CD4-positive, alpha-beta T cell treated with Interleukin-17A for 1 hour (primary cell): Measurements from ENCODE around the gene KIF16B.
"Not testable (repeated sequence)": the region's sequence is repeated elsewhere in the genome, so short reads cannot be mapped to it uniquely, and the experiment has no call there.

Experiments used
- DNase-seq: peaks from one replicate; pipeline ENCODE4 v3.0.0-alpha.2; 2020

KIF16B gene

DNA sequence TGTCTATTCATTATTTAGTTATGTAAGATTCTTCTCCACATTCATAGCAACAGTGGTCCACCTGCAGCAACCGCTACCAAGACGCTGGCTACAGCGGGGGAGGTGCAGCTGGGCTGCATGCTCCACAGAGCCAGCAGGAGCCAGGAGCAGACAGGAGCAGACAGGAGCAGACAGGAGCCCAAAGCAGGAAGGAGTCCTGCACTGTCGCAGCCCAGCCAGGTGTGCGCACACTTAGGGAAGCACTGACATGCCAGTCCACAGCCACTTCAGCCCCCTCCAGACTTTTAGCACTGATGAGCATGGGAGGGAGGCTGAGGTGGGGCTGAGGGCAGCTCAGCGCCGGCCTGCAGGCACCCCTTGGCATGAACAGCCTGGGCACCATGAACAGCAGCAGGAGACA, 19.6 kb downstream of the KIF16B start:
- DNase-seq, result no peak

DNA sequence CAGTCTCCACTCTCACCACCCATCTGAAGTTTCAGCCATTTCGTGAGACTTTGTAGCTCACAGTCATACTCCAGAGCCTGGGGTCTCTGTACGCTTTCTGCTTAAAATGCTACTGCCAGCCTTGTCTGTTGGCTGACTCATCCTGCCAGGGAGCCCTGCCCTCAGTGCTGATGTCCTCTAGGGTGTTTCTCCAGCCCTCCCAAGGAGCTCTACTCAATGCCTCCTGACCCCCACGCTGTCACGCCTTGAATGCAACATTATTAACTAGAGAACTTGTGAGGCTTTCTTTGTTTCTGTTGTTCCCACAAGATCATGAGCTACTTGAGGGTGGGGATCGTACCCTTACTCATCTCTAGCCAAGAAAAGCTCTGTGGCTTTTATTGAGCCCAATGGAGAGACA, 20.1 kb downstream of the KIF16B start:
- no peak for DNase-seq

- no peak for DNase-seq
These were observed 21.2 kb downstream of the KIF16B start for GRCh38 chr20:16552015-16552414.

GRCh38 chr20:16551607-16552006, 21.6 kb downstream of the KIF16B start:
- no peak for DNase-seq

DNA sequence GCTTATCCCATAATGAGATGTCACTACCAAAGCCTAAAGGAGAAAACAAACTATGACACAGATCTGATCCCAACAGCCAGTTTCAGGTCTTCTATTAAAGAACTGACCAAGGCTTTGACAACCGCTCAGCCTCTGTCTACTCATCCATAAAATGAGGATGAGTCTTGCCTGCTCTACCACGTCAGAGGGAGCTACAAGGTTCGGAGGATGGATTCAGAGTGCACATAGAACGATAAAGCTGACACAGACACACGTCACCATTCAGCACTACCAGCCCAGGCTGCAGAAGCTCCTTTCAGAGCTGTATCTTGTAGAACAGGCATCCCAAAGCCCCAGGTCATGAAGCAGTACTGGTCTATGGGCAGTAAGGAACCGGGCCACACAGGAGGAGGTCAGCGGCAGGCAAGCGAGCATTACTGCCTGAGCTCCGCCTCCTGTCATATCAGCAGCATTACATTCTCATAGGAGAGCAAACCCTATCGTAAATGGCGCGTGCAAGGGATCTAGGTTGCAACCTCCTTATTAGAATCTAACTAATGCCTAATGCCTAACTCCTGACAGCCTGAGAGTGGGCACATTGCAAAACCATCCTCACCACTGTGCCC, 25.1 kb downstream of the KIF16B start:
- DNase-seq, result no peak

DNA sequence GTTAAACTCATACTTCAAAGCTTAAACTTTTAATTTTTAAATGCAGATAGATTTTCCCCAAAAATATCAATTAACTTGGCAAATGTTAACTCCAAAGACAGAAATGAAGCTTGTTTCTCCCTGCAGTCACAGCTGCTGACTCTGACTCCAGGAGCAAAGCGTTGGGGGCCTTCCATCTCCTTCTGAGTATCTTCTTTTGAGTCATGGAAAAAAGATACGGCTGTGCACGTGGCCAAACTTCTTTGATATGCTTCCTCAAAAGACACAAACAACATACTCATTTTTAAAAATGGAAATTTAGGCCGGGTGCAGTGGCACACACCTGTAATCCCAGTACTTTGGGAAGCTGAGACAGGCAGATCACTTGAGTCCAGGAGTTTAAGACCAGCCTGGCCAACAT, 28.3 kb downstream of the KIF16B start:
- no peak for DNase-seq

GRCh38 chr20:16542477-16542876, 30.8 kb downstream of the KIF16B start:
- DNase-seq, result no peak

- no peak for DNase-seq
These were observed 31.4 kb downstream of the KIF16B start for GRCh38 chr20:16541878-16542277.

DNA sequence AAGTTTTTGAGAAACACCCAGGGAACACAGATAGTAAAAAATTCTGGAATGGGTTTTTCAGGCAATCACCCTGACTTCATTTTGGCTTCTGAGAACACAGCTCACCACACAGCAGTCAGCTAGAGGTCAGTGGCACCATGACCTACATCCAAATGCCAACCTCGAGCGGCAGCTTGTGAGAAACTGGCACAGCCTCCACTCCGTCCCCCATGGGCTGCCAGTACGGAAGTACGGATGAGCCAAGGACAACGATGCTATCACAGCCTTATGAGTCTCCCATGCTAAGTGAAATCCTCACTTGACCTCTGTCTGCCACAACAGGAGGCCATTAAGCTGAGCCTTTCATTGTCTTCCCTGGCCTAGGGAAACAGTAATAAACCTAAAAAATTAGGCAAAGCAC, 32.0 kb downstream of the KIF16B start:
- no peak for DNase-seq

DNA sequence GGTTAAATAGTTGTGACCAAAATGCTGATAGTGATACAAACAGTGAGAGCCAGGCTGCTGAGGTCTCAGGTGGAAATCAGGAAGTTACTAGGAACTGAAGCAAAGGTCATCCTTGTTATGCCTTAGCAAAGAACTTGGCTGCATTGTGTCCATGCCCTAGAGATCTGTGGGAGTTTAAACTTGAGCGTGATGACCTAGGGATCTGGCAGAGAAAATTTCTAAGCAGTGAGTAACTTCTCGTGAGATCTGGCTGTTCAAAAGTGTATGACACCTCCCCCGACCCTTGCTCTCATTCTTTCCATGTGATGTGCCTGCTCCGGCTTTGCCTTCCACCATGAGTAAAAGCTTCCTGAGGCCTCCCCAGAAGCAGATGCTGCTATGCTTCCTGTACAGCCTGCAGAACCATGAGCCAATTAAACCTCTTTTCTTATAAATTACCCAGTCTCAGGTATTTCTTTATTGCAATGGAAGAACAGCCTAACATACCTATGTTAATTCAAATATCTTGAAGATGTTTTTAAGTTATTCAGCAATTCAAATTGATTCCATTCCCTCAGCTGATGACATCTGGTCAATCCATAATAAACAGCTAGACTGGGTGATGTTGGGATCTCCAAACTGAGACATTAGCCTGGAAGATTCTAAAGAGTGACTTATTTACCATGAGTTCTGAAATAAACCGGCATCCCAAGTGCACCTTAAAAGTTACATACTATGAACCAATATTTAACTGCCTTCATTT, 33.8 kb downstream of the KIF16B start:
- no peak for DNase-seq

GRCh38 chr20:16538779-16539178, 34.5 kb downstream of the KIF16B start:
- no peak for DNase-seq

DNA sequence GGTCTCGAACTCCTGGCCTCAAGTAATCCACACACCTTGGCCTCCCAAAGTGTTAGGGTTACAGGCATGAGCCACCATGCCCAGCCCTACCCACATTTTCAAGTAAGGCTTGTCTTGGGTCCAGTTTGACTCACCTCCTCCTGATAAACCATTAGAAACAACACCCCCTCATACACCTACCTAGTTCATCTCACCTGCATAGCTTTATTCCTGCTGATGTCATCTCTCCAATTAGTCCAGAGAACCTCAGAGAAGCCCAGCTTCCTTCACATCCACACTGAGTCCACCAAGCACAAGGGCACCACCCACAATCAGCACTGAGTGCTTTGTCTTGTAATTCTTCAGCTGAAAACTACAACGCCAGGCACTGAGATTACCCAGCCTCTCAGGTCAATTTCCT, 35.3 kb downstream of the KIF16B start:
- no peak for DNase-seq

GRCh38 chr20:16537025-16537665, 36.1 kb downstream of the KIF16B start:
- no peak for DNase-seq

GRCh38 chr20:16535277-16535676, 38.0 kb downstream of the KIF16B start:
- no peak for DNase-seq

- no peak for DNase-seq
These were observed 39.7 kb downstream of the KIF16B start for GRCh38 chr20:16533502-16533901.

DNA sequence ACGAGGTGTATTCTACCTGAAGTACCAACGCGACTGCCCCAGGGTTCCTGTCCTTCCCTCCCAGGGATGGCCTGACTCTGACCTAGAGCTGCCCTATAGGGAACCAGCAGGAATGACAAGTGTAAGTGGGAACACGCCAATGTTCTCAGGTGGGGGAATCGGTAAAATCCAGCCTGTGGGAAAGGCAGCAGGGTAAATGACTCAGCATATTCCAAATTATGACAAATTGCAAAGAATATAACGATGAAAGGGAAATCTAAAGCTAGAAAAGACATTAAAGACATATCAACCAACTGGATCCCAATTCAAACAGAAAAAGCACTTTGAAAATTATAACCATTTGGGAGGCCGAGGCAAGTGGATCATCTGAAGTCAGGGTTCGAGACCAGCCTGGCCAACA, 41.8 kb downstream of the KIF16B start:
- DNase-seq, result no peak

- no peak for DNase-seq
These were observed 43.0 kb downstream of the KIF16B start for GRCh38 chr20:16530201-16530681.

DNA sequence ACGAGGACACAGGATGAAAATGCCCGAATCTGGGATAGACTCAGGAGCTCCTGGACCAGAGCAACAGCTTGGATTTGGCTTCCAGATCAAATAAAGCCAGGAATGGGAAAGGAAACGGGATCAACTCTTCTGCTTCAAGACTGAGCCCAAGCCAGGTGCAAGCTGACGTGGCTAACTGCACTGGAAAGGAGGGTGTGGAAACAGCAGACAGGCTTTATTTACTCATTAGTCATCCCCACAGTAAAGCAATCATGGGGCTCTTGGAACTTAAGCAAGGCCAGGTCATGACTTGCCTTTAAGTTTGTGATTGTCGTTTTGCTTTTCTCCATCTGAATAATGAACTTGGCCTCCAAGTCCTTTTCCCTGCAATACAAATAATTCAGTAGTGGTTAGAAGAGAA, 45.2 kb downstream of the KIF16B start:
- DNase-seq, result no peak

DNA sequence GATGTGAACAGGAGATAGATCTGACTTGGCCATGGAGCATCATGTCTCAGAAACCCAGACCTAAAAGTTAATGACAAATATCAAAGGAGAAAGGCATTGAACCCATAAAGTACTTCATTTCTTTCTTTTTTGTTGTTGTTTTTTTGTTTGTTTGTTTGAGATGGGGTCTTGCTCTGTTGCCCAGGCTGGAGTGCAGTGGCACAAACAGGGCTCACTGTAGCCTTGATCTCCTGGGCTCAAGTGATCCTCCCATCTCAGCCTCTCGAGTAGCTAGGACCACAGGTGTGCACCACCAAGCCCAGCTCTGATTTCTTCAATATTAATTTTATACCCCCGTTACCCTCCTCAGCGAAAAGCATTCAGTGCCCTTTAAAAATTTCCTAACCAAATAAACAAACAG, 45.8 kb downstream of the KIF16B start:
- no peak for DNase-seq

DNA sequence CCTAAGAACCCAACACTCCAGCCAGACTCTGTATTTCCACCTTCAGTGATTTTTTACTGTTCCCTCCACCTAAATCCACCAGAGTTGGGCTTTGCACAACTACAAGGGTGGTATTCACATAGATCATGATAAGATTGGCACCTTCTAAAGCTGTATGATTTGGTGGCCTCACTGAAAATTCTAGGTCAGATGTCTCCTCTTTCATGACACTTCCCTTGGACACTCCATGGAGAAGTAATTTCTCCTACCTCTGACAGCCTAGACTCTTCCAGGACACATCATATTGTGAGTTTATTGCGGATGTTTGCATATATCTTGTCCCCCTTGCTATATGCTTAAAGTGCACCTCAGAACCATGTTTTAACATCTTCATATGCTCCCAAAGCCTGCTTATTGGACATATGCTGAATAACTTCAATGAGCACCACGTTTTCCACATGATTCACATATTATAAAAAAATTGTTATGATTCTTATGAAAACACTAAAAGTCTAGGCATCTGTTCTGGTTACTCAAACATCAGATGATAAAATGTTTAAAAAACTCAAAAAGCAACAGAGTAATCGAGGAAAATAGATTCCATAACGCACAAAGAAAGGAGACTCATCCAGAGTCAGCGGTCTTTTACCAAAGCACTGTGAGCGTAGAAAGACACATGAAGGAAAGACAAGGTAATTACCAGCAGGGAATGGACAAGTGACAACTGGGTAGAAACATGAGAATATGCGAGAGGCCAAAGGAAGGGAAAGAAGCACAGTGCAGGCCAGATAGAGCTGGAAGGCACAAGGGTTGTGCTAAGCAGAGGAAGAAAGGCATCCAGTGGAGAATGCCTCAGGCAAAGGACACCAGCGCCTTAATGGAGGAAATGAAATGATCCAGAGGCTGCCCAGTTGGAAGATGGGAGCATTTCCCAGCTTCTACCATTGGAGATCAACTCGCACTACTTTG, 46.5 kb downstream of the KIF16B start:
- DNase-seq, result no peak

- not testable (repeated sequence) for DNase-seq
These were observed 50.6 kb downstream of the KIF16B start for GRCh38 chr20:16522651-16523050.

GRCh38 chr20:16520154-16520553, 53.1 kb downstream of the KIF16B start:
- DNase-seq, result no peak

GRCh38 chr20:16519673-16520072, 53.6 kb downstream of the KIF16B start:
- DNase-seq, result not testable (repeated sequence)
